Suprapubic skin (tissue), 4 donors: ENCODE data around the gene SAA4. TPM values are rescaled to one million over a fixed set of nuclear protein-coding genes. Genes with fewer than 3 reads are reported as not detected.
"Not testable (repeated sequence)": the region's sequence is repeated elsewhere in the genome, so short reads cannot be mapped to it uniquely, and the experiment has no call there.

Experiments
- DNase-seq, 2 donors: peaks; one replicate each; pipeline ENCODE4 v3.0.0-alpha.2; 2019; ENCODE audit warnings: low spot score in 2 of 2
- H3K27ac ChIP-seq: fragments of 200-600 bp; sonication (generic); one replicate; pipeline ENCODE4 v1.5.1; 2019
- H3K27me3 ChIP-seq: fragments of 200-600 bp; sonication (generic); one replicate; pipeline ENCODE4 v1.5.1; 2019
- H3K36me3 ChIP-seq: fragments of 200-600 bp; sonication (generic); one replicate; pipeline ENCODE4 v1.5.1; 2019
- H3K4me1 ChIP-seq: fragments of 200-600 bp; sonication (generic); one replicate; pipeline ENCODE4 v1.5.1; 2019
- H3K4me3 ChIP-seq: fragments of 200-600 bp; sonication (generic); one replicate; pipeline ENCODE4 v1.5.1; 2019; ENCODE audit warnings: mild to moderate bottlenecking
- H3K9me3 ChIP-seq: fragments of 200-600 bp; sonication (generic); one replicate; pipeline ENCODE4 v1.5.1; 2019
- EP300 ChIP-seq: sonication (generic); formaldehyde crosslinking; IDR thresholded peaks from one replicate; pipeline ENCODE4 v1.6.1; 2017; ENCODE audit warnings: antibody characterized with exemption
- POLR2A ChIP-seq, 2 donors: fragments of 450-650 bp; IDR thresholded peaks; one replicate each; pipeline ENCODE4 v1.6.1; 2017; ENCODE audit warnings: antibody characterized with exemption in 2 of 2, mild to moderate bottlenecking in 2 of 2, moderate library complexity in 2 of 2
- POLR2AphosphoS5 ChIP-seq, 3 donors: sonication (generic); formaldehyde crosslinking; IDR thresholded peaks; one replicate each; pipeline ENCODE4 v1.6.1; 2017; ENCODE audit warnings: antibody characterized with exemption in 3 of 3
- WGBS: methylation state at CpG from one replicate; pipeline ENCODE4 v1.1.5; 2018; 5-methylcytosine and 5-hydroxymethylcytosine counted together
- total RNA-seq, 4 donors: library from RNA; depleted of rRNA; stranded (reverse); fragments of >200 nt; gene quantifications; one replicate each; pipeline ENCODE4 v1.1.0, GENCODE V29; 2016
- TF ChIP-seq, protein P1 (sequence below), 2 donors: fragments of 200-600 bp in 1 of 2; fragments of 450-650 bp in 1 of 2; sonication (generic) in 1 of 2; IDR thresholded peaks; one replicate each; pipeline ENCODE4 v1.5.1; 2016 to 2019; ENCODE audit warnings: antibody characterized with exemption in 2 of 2, mild to moderate bottlenecking in 1 of 2, moderate library complexity in 1 of 2

SAA4 gene
- total RNA-seq, 4 donors from 2014 or later: 5.1 TPM; not detected in 3

GRCh38 chr11:18264035-18264434 lies 27.4 kb upstream of the SAA4 start:
- no peak overlapping the region for H3K27ac ChIP-seq
- 84% methylated on average over 4 of the region's 4 CpGs for WGBS
- H3K4me1 ChIP-seq: peaks cover 3% of the 10 kb centered on the region

DNA sequence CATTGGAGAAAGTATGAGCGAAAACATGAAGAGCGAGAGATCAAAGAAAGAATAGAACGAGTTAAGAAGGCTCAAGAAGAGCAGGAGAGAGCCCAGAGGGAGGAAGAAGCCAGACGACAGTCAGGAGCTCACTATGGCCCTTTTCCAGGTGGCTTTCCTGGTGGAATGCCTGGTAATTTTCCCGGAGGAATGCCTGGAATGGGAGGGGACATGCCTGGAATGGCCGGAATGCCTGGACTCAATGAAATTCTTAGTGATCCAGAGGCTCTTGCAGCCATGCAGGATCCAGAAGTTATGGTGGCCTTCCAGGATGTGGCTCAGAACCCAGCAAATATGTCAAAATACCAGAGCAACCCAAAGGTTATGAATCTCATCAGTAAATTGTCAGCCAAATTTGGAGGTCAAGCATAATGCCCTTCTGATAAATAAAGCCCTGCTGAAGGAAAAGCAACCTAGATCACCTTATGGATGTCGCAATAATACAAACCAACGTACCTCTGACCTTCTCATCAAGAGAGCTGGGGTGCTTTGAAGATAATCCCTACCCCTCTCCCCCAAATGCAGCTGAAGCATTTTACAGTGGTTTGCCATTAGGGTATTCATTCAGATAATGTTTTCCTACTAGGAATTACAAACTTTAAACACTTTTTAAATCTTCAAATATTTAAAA lies 26.2 kb upstream of the SAA4 start:
- 60% methylated on average over 8 of the region's 8 CpGs for WGBS
- not testable (repeated sequence) for H3K4me3 ChIP-seq, H3K36me3 ChIP-seq, DNase-seq, H3K27me3 ChIP-seq, H3K4me1 ChIP-seq, H3K27ac ChIP-seq, H3K9me3 ChIP-seq

More at GRCh38 chr11:18264035-18264434, 27.4 kb upstream of the SAA4 start:
- DNase-seq: no peak
- no peak overlapping the region for H3K4me3 ChIP-seq
- H3K27me3 ChIP-seq: no peaks in the 10 kb centered on the region
- H3K36me3 ChIP-seq: no peaks in the 10 kb centered on the region
- TF ChIP-seq, protein P1, sequence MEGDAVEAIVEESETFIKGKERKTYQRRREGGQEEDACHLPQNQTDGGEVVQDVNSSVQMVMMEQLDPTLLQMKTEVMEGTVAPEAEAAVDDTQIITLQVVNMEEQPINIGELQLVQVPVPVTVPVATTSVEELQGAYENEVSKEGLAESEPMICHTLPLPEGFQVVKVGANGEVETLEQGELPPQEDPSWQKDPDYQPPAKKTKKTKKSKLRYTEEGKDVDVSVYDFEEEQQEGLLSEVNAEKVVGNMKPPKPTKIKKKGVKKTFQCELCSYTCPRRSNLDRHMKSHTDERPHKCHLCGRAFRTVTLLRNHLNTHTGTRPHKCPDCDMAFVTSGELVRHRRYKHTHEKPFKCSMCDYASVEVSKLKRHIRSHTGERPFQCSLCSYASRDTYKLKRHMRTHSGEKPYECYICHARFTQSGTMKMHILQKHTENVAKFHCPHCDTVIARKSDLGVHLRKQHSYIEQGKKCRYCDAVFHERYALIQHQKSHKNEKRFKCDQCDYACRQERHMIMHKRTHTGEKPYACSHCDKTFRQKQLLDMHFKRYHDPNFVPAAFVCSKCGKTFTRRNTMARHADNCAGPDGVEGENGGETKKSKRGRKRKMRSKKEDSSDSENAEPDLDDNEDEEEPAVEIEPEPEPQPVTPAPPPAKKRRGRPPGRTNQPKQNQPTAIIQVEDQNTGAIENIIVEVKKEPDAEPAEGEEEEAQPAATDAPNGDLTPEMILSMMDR (IDR thresholded peaks at IDR 0.05): no peak
- TF ChIP-seq EP300 (no peak), POLR2AphosphoS5 (IDR thresholded peaks at IDR 0.05) (no peak), POLR2A (IDR thresholded peaks at IDR 0.05) (no peak)
- H3K9me3 ChIP-seq: no peaks in the 10 kb centered on the region

GRCh38 chr11:18261721-18262120 lies 25.1 kb upstream of the SAA4 start:
- Histone ChIP-seq H3K9me3 (no peaks in the 10 kb centered on the region), H3K4me1 (peaks cover 3% of the 10 kb centered on the region), H3K36me3 (no peaks in the 10 kb centered on the region), H3K27ac (no peak overlapping the region), H3K4me3 (no peak overlapping the region), H3K27me3 (no peaks in the 10 kb centered on the region)
- WGBS: 94% methylated on average over 14 of the region's 14 CpGs
- TF ChIP-seq POLR2A (IDR thresholded peaks at IDR 0.05): no peak
- TF ChIP-seq POLR2AphosphoS5 (IDR thresholded peaks at IDR 0.05): no peak
- TF ChIP-seq, protein P1 (IDR thresholded peaks at IDR 0.05): no peak
- TF ChIP-seq EP300: no peak
- no peak for DNase-seq

DNA sequence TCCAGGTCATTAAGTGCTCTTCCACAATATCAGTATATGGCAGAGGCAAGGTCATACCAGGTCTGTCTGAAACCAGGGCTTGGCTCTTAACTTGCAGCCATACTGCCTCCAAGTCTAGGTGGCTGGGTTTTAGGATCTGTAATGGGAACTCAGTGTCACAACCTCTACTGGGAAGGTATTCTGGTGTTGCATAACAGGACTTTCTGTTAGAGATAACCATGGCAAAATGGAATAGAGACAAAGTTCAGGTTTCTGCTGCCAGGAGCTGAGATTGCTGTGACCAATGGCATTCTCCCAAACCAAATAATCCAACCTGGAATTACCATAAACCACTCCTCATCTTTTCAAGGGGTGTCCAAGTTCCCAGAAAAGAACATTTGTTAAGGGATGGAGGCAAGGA lies 22.7 kb upstream of the SAA4 start:
- Histone ChIP-seq H3K36me3 (no peaks in the 10 kb centered on the region), H3K9me3 (no peaks in the 10 kb centered on the region), H3K27ac (no peak overlapping the region), H3K4me1 (no peaks in the 10 kb centered on the region), H3K4me3 (no peak overlapping the region), H3K27me3 (no peaks in the 10 kb centered on the region)
- TF ChIP-seq, protein P1 (IDR thresholded peaks at IDR 0.05): no peak
- TF ChIP-seq EP300: no peak
- TF ChIP-seq POLR2AphosphoS5 (IDR thresholded peaks at IDR 0.05): no peak
- TF ChIP-seq POLR2A (IDR thresholded peaks at IDR 0.05): no peak
- no peak for DNase-seq

- H3K9me3 ChIP-seq: no peaks in the 10 kb centered on the region
- no peak for DNase-seq
- H3K27me3 ChIP-seq: no peaks in the 10 kb centered on the region
- no peak for TF ChIP-seq POLR2AphosphoS5 (IDR thresholded peaks at IDR 0.05)
- no peak for TF ChIP-seq POLR2A (IDR thresholded peaks at IDR 0.05)
- no peak for TF ChIP-seq EP300
- TF ChIP-seq, protein P1 (IDR thresholded peaks at IDR 0.05): no peak
- no peaks in the 10 kb centered on the region for H3K36me3 ChIP-seq
- H3K27ac ChIP-seq: no peak overlapping the region
- no peaks in the 10 kb centered on the region for H3K4me1 ChIP-seq
- WGBS: 66% methylated on average over 2 of the region's 2 CpGs
- no peak overlapping the region for H3K4me3 ChIP-seq
Measured at GRCh38 chr11:18254781-18255361, 18.3 kb upstream of the SAA4 start.
